ENCODE data around the gene OSR1. TPM values are rescaled to one million over a fixed set of nuclear protein-coding genes. Genes with fewer than 3 reads are reported as not detected.

Gene OSR1
- total RNA-seq, 1 experiment from 2014 or later = 4.4 TPM

- ATAC-seq (no peak), DNase-seq (ENCODE audit: low read depth, low spot score) (no peak)
- intact Hi-C loops (cut with micrococcal nuclease; ENCODE audit: unreplicated experiment) = loop anchor here (5.0 to 10.0 kb wide), 3 partner anchors 384 to 976 kb away; no protein-coding TSS in a partner anchor
- Histone ChIP-seq H3K4me3 (ENCODE audit: low read depth in 2 of 2, low read length in 2 of 2) (no peak overlapping the region), H3K36me3 (ENCODE audit: control insufficient read depth, insufficient read depth, low read length) (no peaks in the 10 kb centered on the region), H3K4me1 (ENCODE audit: control insufficient read depth, insufficient read depth, low read length) (peaks cover 15% of the 10 kb centered on the region; the same call in 1 of the 2 replicates), H3K27me3 (ENCODE audit: control insufficient read depth, insufficient read depth, low read length) (peaks cover 30% of the 10 kb centered on the region), H3K9me3 (ENCODE audit: control insufficient read depth, insufficient read depth, low read depth, low read length) (no peaks in the 10 kb centered on the region), H3K27ac (ENCODE audit: low read length) (no peak overlapping the region)
- in situ Hi-C loops (cut with HindIII; ENCODE audit: low pct_unique_long_range_greater_than_20kb, low sequenced_read_pairs) = no loop called here
- CTCF ChIA-PET = interaction anchor here (1.0 kb wide), 1 partner anchor 10 kb away, joined by 3 read pairs; no protein-coding TSS in a partner anchor
- POLR2A ChIA-PET = no interaction called here
- no peak for TF ChIP-seq TCF7L2 (IDR thresholded peaks at IDR 0.05; ENCODE audit: low read depth, low read length)
- no peak for TF ChIP-seq SIN3A (IDR thresholded peaks at IDR 0.05; ENCODE audit: borderline replicate concordance, insufficient read depth, low read depth, low read length)
- no peak for TF ChIP-seq REST (IDR thresholded peaks at IDR 0.05; ENCODE audit: insufficient read depth in 1 of 2, low read depth in 2 of 2, low read length in 1 of 2)
- no peak for TF ChIP-seq POLR2AphosphoS5 (IDR thresholded peaks at IDR 0.05; ENCODE audit: low read depth, low read length)
- no TSS peak for BruUV-seq (replicated peaks)
Observed at GRCh38 chr2:19360266-19360965, 2.0 kb upstream of the OSR1 start.

GRCh38 chr2:19359456-19359855 lies 1.0 kb upstream of the OSR1 start:
- in situ Hi-C loops (cut with HindIII; ENCODE audit: low pct_unique_long_range_greater_than_20kb, low sequenced_read_pairs) = no loop called here
- POLR2A ChIA-PET = no interaction called here
- no peak for DNase-seq (ENCODE audit: low read depth, low spot score)

More at GRCh38 chr2:19359456-19359855, 1.0 kb upstream of the OSR1 start:
- no TSS peak for BruUV-seq (replicated peaks)
- TF ChIP-seq CTCF (IDR thresholded peaks at IDR 0.05) = no peak
- no peak for TF ChIP-seq REST (IDR thresholded peaks at IDR 0.05; ENCODE audit: insufficient read depth in 1 of 2, low read depth in 2 of 2, low read length in 1 of 2)
- no peak for TF ChIP-seq TCF7L2 (IDR thresholded peaks at IDR 0.05; ENCODE audit: low read depth, low read length)
- TF ChIP-seq SIN3A (IDR thresholded peaks at IDR 0.05; ENCODE audit: borderline replicate concordance, insufficient read depth, low read depth, low read length) = no peak
- no peak for TF ChIP-seq POLR2AphosphoS5 (IDR thresholded peaks at IDR 0.05; ENCODE audit: low read depth, low read length)
- Histone ChIP-seq H3K27me3 (ENCODE audit: control insufficient read depth, insufficient read depth, low read length) (peaks cover 24% of the 10 kb centered on the region), H3K36me3 (ENCODE audit: control insufficient read depth, insufficient read depth, low read length) (no peaks in the 10 kb centered on the region), H3K4me1 (ENCODE audit: control insufficient read depth, insufficient read depth, low read length) (peaks cover 15% of the 10 kb centered on the region; the same call in 1 of the 2 replicates), H3K4me3 (ENCODE audit: low read depth in 2 of 2, low read length in 2 of 2) (peak overlapping the region in 1 of 2 experiments; percentile 79; a peak in 1 of 4 replicates), H3K27ac (ENCODE audit: low read length) (no peak overlapping the region), H3K9me3 (ENCODE audit: control insufficient read depth, insufficient read depth, low read depth, low read length) (no peaks in the 10 kb centered on the region)
- CTCF ChIA-PET = interaction anchor here (1.0 to 1.2 kb wide), 2 partner anchors 9 to 503 kb away, joined by 3 read pairs; no protein-coding TSS in a partner anchor
- intact Hi-C loops (cut with micrococcal nuclease; ENCODE audit: unreplicated experiment) = loop anchor here (5.0 kb wide), 1 partner anchor 503 kb away; no protein-coding TSS in a partner anchor
- ATAC-seq = no peak
